DND-41 (cell line): Measurements from ENCODE around the gene REST.
"Not testable (repeated sequence)": the region's sequence is repeated elsewhere in the genome, so short reads cannot be mapped to it uniquely, and the experiment has no call there.

Experiments
- ATAC-seq: fragments of 200-7000 bp; cut with Tn5 transposase; 3 replicates; pipeline ENCODE4 v1.9.1; 2021; ENCODE audit warnings: low read depth; ENCODE audit not compliant: insufficient read depth
- DNase-seq: peaks from one replicate; pipeline ENCODE4 v3.0.0-alpha.2; 2020
- H2AFZ ChIP-seq: 2 replicates; pipeline ENCODE4 v1.6.0; 2012; ENCODE audit warnings: low read depth, low read length
- H3K27ac ChIP-seq: 2 replicates; pipeline ENCODE4 v1.5.1; 2012; ENCODE audit warnings: low read length, inconsistent platforms
- H3K27me3 ChIP-seq: fragments of 200-600 bp; sonication (generic); 2 replicates; pipeline ENCODE4 v1.6.0; 2012; ENCODE audit warnings: low read length, mild to moderate bottlenecking, inconsistent platforms; ENCODE audit not compliant: insufficient read depth, poor library complexity
- H3K36me3 ChIP-seq: 2 replicates; pipeline ENCODE4 v1.5.1; 2012; ENCODE audit warnings: low read length, inconsistent platforms; ENCODE audit not compliant: insufficient read depth
- H3K4me1 ChIP-seq: 2 replicates; pipeline ENCODE4 v1.5.1; 2012; ENCODE audit warnings: mild to moderate bottlenecking, low read length; ENCODE audit not compliant: insufficient read depth
- H3K4me2 ChIP-seq: 2 replicates; pipeline ENCODE4 v1.6.0; 2012; ENCODE audit warnings: mild to moderate bottlenecking, moderate library complexity, low read length, inconsistent platforms; ENCODE audit not compliant: insufficient read depth
- H3K4me3 ChIP-seq, 2 experiments: fragments of 200-600 bp in 1 of 2; shearing (Covaris generic) in 1 of 2; 2 replicates each; pipeline ENCODE4 v1.5.1; 2012 to 2016; ENCODE audit warnings: inconsistent platforms in 2 of 2, low read length in 2 of 2, mild to moderate bottlenecking in 2 of 2, low read depth in 1 of 2, moderate library complexity in 1 of 2
- H3K79me2 ChIP-seq: 2 replicates; pipeline ENCODE4 v1.6.0; 2012; ENCODE audit warnings: low read length, inconsistent platforms; ENCODE audit not compliant: insufficient read depth
- H3K9ac ChIP-seq: 2 replicates; pipeline ENCODE4 v1.6.0; 2012; ENCODE audit warnings: low read depth, mild to moderate bottlenecking, inconsistent platforms, low read length, moderate library complexity
- H3K9me3 ChIP-seq: 2 replicates; pipeline ENCODE4 v1.5.1; 2012; ENCODE audit warnings: low read length, moderate library complexity, mild to moderate bottlenecking, inconsistent platforms; ENCODE audit not compliant: insufficient read depth, severe bottlenecking
- H4K20me1 ChIP-seq: 2 replicates; pipeline ENCODE4 v1.6.0; 2012; ENCODE audit warnings: low read length; ENCODE audit not compliant: insufficient read depth
- EZH2 ChIP-seq: IDR thresholded peaks from 3 replicates; pipeline ENCODE4 v1.6.1; 2012; ENCODE audit warnings: borderline replicate concordance, low read depth, mild to moderate bottlenecking, moderate library complexity, low read length, inconsistent platforms; ENCODE audit not compliant: severe bottlenecking
- TF ChIP-seq, protein P1 (sequence below): IDR thresholded peaks from 2 replicates; pipeline ENCODE4 v1.5.1; 2012; ENCODE audit warnings: borderline replicate concordance, low read length, moderate library complexity, mild to moderate bottlenecking; ENCODE audit not compliant: poor library complexity, severe bottlenecking; ENCODE audit errors: extremely low read depth

REST gene

DNA sequence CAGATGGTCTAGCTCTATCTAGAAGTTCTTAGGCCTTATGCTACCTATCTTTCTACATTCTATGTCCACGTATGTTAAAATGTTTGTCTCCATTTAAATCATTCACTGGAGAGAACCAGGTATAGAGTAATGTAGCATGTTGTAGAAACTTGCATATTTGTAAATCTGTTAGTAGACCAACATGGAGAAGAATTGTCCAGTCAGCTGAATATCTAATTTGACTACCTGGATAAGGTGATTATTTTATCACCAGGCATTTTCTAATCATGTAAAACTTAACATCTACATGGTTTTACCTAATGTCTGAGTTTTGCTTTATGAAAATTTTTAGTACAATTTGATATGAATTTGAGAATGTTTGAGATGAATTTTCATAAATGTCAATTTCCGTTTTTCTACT lies 19.5 kb downstream of the REST start:
- Histone ChIP-seq H2AFZ (no peak overlapping the region), H3K27ac (no peak overlapping the region), H3K4me1 (no peaks in the 10 kb centered on the region), H3K27me3 (no peaks in the 10 kb centered on the region), H3K79me2 (peaks cover 88% of the 10 kb centered on the region), H4K20me1 (peaks cover 51% of the 10 kb centered on the region), H3K4me2 (no peak overlapping the region), H3K4me3 (no peak overlapping the region), H3K36me3 (peaks cover 82% of the 10 kb centered on the region), H3K9me3 (no peaks in the 10 kb centered on the region), H3K9ac (no peak overlapping the region)
- no peak for DNase-seq
- TF ChIP-seq, protein P1, sequence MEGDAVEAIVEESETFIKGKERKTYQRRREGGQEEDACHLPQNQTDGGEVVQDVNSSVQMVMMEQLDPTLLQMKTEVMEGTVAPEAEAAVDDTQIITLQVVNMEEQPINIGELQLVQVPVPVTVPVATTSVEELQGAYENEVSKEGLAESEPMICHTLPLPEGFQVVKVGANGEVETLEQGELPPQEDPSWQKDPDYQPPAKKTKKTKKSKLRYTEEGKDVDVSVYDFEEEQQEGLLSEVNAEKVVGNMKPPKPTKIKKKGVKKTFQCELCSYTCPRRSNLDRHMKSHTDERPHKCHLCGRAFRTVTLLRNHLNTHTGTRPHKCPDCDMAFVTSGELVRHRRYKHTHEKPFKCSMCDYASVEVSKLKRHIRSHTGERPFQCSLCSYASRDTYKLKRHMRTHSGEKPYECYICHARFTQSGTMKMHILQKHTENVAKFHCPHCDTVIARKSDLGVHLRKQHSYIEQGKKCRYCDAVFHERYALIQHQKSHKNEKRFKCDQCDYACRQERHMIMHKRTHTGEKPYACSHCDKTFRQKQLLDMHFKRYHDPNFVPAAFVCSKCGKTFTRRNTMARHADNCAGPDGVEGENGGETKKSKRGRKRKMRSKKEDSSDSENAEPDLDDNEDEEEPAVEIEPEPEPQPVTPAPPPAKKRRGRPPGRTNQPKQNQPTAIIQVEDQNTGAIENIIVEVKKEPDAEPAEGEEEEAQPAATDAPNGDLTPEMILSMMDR, result no peak
- no peak for TF ChIP-seq EZH2
- ATAC-seq, result no peak

DNA sequence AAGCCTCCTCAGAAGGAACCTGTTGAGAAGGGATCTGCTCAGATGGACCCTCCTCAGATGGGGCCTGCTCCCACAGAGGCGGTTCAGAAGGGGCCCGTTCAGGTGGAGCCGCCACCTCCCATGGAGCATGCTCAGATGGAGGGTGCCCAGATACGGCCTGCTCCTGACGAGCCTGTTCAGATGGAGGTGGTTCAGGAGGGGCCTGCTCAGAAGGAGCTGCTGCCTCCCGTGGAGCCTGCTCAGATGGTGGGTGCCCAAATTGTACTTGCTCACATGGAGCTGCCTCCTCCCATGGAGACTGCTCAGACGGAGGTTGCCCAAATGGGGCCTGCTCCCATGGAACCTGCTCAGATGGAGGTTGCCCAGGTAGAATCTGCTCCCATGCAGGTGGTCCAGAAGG lies 22.9 kb downstream of the REST start:
- TF ChIP-seq, protein P1, result no peak
- no peak for TF ChIP-seq EZH2
- ATAC-seq (no peak), DNase-seq (no peak)
- Histone ChIP-seq H3K4me3 (no peak overlapping the region), H3K4me1 (no peaks in the 10 kb centered on the region), H3K27me3 (no peaks in the 10 kb centered on the region), H3K27ac (no peak overlapping the region), H3K9me3 (no peaks in the 10 kb centered on the region), H3K9ac (no peak overlapping the region), H3K79me2 (peaks cover 81% of the 10 kb centered on the region), H3K4me2 (no peak overlapping the region), H3K36me3 (peaks cover 74% of the 10 kb centered on the region), H4K20me1 (peaks cover 46% of the 10 kb centered on the region), H2AFZ (no peak overlapping the region)

DNA sequence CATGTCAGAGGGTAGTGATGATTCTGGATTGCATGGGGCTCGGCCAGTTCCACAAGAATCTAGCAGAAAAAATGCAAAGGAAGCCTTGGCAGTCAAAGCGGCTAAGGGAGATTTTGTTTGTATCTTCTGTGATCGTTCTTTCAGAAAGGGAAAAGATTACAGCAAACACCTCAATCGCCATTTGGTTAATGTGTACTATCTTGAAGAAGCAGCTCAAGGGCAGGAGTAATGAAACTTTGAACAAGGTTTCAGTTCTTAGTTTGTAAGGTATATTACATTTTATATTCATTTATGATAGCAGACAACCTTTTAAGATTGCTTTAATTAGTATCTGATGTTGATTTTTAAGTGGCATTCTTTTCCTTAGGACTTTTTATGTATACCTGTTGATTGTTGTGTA lies 24.2 kb downstream of the REST start:
- no peak overlapping the region for H3K27ac ChIP-seq
- peaks cover 71% of the 10 kb centered on the region for H3K79me2 ChIP-seq
- H4K20me1 ChIP-seq, result peaks cover 46% of the 10 kb centered on the region
- peaks cover 76% of the 10 kb centered on the region for H3K36me3 ChIP-seq
- H3K9me3 ChIP-seq, result no peaks in the 10 kb centered on the region
- no peaks in the 10 kb centered on the region for H3K27me3 ChIP-seq
- DNase-seq (no peak), ATAC-seq (no peak)
- H3K4me2 ChIP-seq, result no peak overlapping the region
- TF ChIP-seq, protein P1, result no peak
- TF ChIP-seq EZH2, result no peak
- H3K9ac ChIP-seq, result no peak overlapping the region
- no peak overlapping the region for H3K4me3 ChIP-seq
- no peaks in the 10 kb centered on the region for H3K4me1 ChIP-seq
- H2AFZ ChIP-seq, result no peak overlapping the region

DNA sequence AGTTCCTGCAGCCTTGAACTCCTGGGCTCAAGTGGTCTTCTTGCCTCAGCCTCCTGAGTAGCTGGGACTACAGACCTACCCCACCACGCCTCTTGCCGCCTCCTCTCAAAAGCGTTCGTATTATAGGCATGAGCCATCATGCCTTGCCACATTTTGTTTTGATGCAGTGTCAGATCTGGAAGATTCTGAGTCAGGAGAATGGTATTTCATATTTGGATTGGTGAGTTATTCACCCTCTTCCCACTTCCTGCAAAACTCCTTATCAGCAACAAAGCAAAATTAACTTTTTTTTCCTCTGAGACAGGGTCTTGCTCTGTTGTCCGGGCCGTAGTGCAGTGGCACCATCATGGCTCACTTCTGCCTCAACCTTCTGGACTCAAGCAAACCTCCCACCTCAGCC lies 29.6 kb downstream of the REST start:
- Histone ChIP-seq H3K4me1 (no peaks in the 10 kb centered on the region), H3K36me3 (peaks cover 49% of the 10 kb centered on the region), H4K20me1 (peaks cover 8% of the 10 kb centered on the region; the same call in 1 of the 2 replicates), H3K9ac (no peak overlapping the region), H3K9me3 (no peaks in the 10 kb centered on the region), H3K4me2 (no peak overlapping the region), H3K79me2 (peaks cover 23% of the 10 kb centered on the region; the same call in 1 of the 2 replicates), H3K4me3 (no peak overlapping the region), H3K27me3 (no peaks in the 10 kb centered on the region), H2AFZ (no peak overlapping the region), H3K27ac (no peak overlapping the region)
- DNase-seq (no peak), ATAC-seq (no peak; the same call in 2 of the 3 replicates)
- TF ChIP-seq, protein P1, result no peak
- no peak for TF ChIP-seq EZH2

DNA sequence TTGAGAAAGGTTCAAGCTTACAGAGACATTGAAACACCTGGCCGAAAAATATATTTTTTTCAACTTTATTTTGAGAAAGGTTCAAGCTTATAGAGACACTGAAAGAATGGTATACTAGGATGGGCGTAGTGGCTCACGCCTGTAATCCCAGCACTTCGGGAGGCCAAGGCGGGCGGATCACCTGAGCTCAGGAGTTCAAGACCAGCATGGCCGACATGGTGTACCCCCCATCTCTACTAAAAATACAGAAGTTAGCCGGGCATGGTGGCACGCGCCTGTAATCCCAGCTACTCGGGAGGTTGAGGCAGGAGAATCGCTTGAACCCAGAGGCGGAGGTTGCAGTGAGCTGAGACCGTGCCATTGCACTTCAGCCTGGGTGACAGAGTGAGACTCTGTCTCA lies 32.1 kb downstream of the REST start:
- H4K20me1 ChIP-seq, DNase-seq, H3K4me1 ChIP-seq, H3K9ac ChIP-seq, H3K27ac ChIP-seq, H3K4me3 ChIP-seq, H3K4me2 ChIP-seq, H3K9me3 ChIP-seq, H3K79me2 ChIP-seq, ATAC-seq, H2AFZ ChIP-seq, H3K27me3 ChIP-seq: not testable (repeated sequence)
- peaks cover 36% of the 10 kb centered on the region for H3K36me3 ChIP-seq
